Measurements from ENCODE around the gene EMC6. TPM values are rescaled to one million over a fixed set of nuclear protein-coding genes. Genes with fewer than 3 reads are reported as not detected.

Gene EMC6
- total RNA-seq, 2 experiments from 2014 or later: 43.6 to 44.3 TPM

- intact Hi-C loops (cut with DNase I, micrococcal nuclease): loop anchor here (1.0 to 5.0 kb wide), 13 partner anchors 31 to 1300 kb away; partner anchors contain the start of genes EMC6 (in 2 of the 2), TAX1BP3 (in 2 of the 2), ATP2A3 (in 1 of the 2) and CLUH (in 1 of the 2)
- DNase-seq (peak; percentile 34), ATAC-seq (no peak)
- CTCF ChIA-PET: interaction anchor here (1.0 to 1.3 kb wide), 2 partner anchors 11 to 13 kb away, joined by 7 to 11 read pairs; no protein-coding TSS in a partner anchor
- peaks cover 5% of the 10 kb centered on the region for H3K36me3 Mint-ChIP-seq (ENCODE audit: low read depth)
- POLR2A ChIA-PET: interaction anchor here (1.1 kb wide), 1 partner anchor 9 kb away, joined by 3 read pairs; no protein-coding TSS in a partner anchor
- no peak overlapping the region for H3K27ac Mint-ChIP-seq
- no peaks in the 10 kb centered on the region for H3K27me3 Mint-ChIP-seq
- no peaks in the 10 kb centered on the region for H3K9me3 Mint-ChIP-seq (ENCODE audit: low read depth)
- H3K4me1 Mint-ChIP-seq: peaks cover 47% of the 10 kb centered on the region
- H3K4me3 Mint-ChIP-seq: peak overlapping the region; percentile 93
These were observed 31.7 kb upstream of the EMC6 start for GRCh38 chr17:3636908-3637373.

- H3K27ac Mint-ChIP-seq: peak overlapping the region; percentile 89
- ATAC-seq: peak; percentile 43
- peaks cover 47% of the 10 kb centered on the region for H3K4me1 Mint-ChIP-seq
- ChIA-PET POLR2A (interaction anchor here (0.7 kb wide), 1 partner anchor 53 kb away, joined by 3 read pairs; no protein-coding TSS in a partner anchor), CTCF (interaction anchor here (0.8 to 1.2 kb wide), 5 partner anchors 8 to 205 kb away, joined by 3 to 7 read pairs (median 3); no protein-coding TSS in a partner anchor)
- H3K36me3 Mint-ChIP-seq (ENCODE audit: low read depth): peaks cover 8% of the 10 kb centered on the region
- no peaks in the 10 kb centered on the region for H3K27me3 Mint-ChIP-seq
- intact Hi-C loops (cut with DNase I, micrococcal nuclease): loop anchor here (5.0 to 10.0 kb wide), 4 partner anchors 593 to 1303 kb away; partner anchors contain the start of genes METTL16 (in 1 of the 2), SGSM2 (in 1 of the 2) and TSR1 (in 1 of the 2)
- H3K4me3 Mint-ChIP-seq: peak overlapping the region; percentile 51
- peak; percentile 66 for DNase-seq
- H3K9me3 Mint-ChIP-seq (ENCODE audit: low read depth): no peaks in the 10 kb centered on the region
These were observed 28.5 kb upstream of the EMC6 start for GRCh38 chr17:3639981-3640596.

GRCh38 chr17:3641014-3641413, 27.6 kb upstream of the EMC6 start:
- intact Hi-C loops (cut with DNase I, micrococcal nuclease): loop anchor here in 1 of 2 experiments (10.0 kb wide), 1 partner anchor 816 kb away; no protein-coding TSS in a partner anchor

GRCh38 chr17:3641717-3642486, 26.7 kb upstream of the EMC6 start:
- ChIA-PET CTCF (interaction anchor here (0.6 kb wide), 1 partner anchor 9 kb away, joined by 4 read pairs; no protein-coding TSS in a partner anchor), POLR2A (no interaction called here)
- Mint-ChIP-seq H3K27ac (peak overlapping the region; percentile 55), H3K4me3 (no peak overlapping the region), H3K4me1 (peaks cover 49% of the 10 kb centered on the region), H3K9me3 (ENCODE audit: low read depth) (no peaks in the 10 kb centered on the region), H3K36me3 (ENCODE audit: low read depth) (peaks cover 10% of the 10 kb centered on the region), H3K27me3 (no peaks in the 10 kb centered on the region)
- DNase-seq (no peak), ATAC-seq (no peak)
- intact Hi-C loops (cut with DNase I, micrococcal nuclease): loop anchor here in 1 of 2 experiments (10.0 kb wide), 1 partner anchor 817 kb away; no protein-coding TSS in a partner anchor

More at GRCh38 chr17:3641014-3641413, 27.6 kb upstream of the EMC6 start:
- H3K27ac Mint-ChIP-seq: peak overlapping the region; percentile 89
- peaks cover 49% of the 10 kb centered on the region for H3K4me1 Mint-ChIP-seq
- DNase-seq: no peak
- no peaks in the 10 kb centered on the region for H3K9me3 Mint-ChIP-seq (ENCODE audit: low read depth)
- no peak overlapping the region for H3K4me3 Mint-ChIP-seq
- POLR2A ChIA-PET: no interaction called here
- CTCF ChIA-PET: interaction anchor here (1.0 kb wide), 1 partner anchor 9 kb away, joined by 3 read pairs; no protein-coding TSS in a partner anchor
- H3K27me3 Mint-ChIP-seq: no peaks in the 10 kb centered on the region
- peaks cover 10% of the 10 kb centered on the region for H3K36me3 Mint-ChIP-seq (ENCODE audit: low read depth)
- no peak for ATAC-seq

- ChIA-PET CTCF (interaction anchor here (0.7 to 1.2 kb wide), 4 partner anchors 9 to 781 kb away, joined by 3 to 4 read pairs (median 4); no protein-coding TSS in a partner anchor), POLR2A (no interaction called here)
- intact Hi-C loops (cut with DNase I, micrococcal nuclease): loop anchor here in 1 of 2 experiments (10.0 kb wide), 1 partner anchor 819 kb away; no protein-coding TSS in a partner anchor
- no peaks in the 10 kb centered on the region for H3K27me3 Mint-ChIP-seq
- H3K9me3 Mint-ChIP-seq (ENCODE audit: low read depth): no peaks in the 10 kb centered on the region
- DNase-seq (peak; percentile 29), ATAC-seq (peak; percentile 60)
- H3K36me3 Mint-ChIP-seq (ENCODE audit: low read depth): peaks cover 17% of the 10 kb centered on the region
- H3K4me1 Mint-ChIP-seq: peaks cover 33% of the 10 kb centered on the region
- no peak overlapping the region for H3K4me3 Mint-ChIP-seq
- peak overlapping the region; percentile 55 for H3K27ac Mint-ChIP-seq
These were observed 24.7 kb upstream of the EMC6 start for GRCh38 chr17:3643889-3644349.

- POLR2A ChIA-PET: no interaction called here
- CTCF ChIA-PET: interaction anchor here (0.8 kb wide), 1 partner anchor 43 kb away, joined by 3 read pairs; no protein-coding TSS in a partner anchor
These were observed 23.3 kb upstream of the EMC6 start for GRCh38 chr17:3645310-3645709.

GRCh38 chr17:3647251-3647650, 21.4 kb upstream of the EMC6 start:
- no peaks in the 10 kb centered on the region for H3K9me3 Mint-ChIP-seq (ENCODE audit: low read depth)
- H3K4me3 Mint-ChIP-seq: no peak overlapping the region
- DNase-seq: no peak
- intact Hi-C loops (cut with DNase I, micrococcal nuclease): loop anchor here (1.0 to 10.0 kb wide), 5 partner anchors 45 to 822 kb away; no protein-coding TSS in a partner anchor
- POLR2A ChIA-PET: interaction anchor here (0.6 kb wide), 1 partner anchor 438 kb away, joined by 4 read pairs; no protein-coding TSS in a partner anchor
- no peak for ATAC-seq
- peaks cover 9% of the 10 kb centered on the region for H3K4me1 Mint-ChIP-seq
- CTCF ChIA-PET: interaction anchor here (0.7 to 2.9 kb wide), 6 partner anchors 11 to 1339 kb away, joined by 3 to 11 read pairs (median 4); partner anchors contain the start of genes CTNS, NCBP3 and SHPK
- H3K27me3 Mint-ChIP-seq: no peaks in the 10 kb centered on the region
- H3K27ac Mint-ChIP-seq: no peak overlapping the region
- peaks cover 16% of the 10 kb centered on the region for H3K36me3 Mint-ChIP-seq (ENCODE audit: low read depth)

More at GRCh38 chr17:3645310-3645709, 23.3 kb upstream of the EMC6 start:
- H3K4me3 Mint-ChIP-seq: no peak overlapping the region
- no peaks in the 10 kb centered on the region for H3K27me3 Mint-ChIP-seq
- peak overlapping the region; percentile 19 for H3K27ac Mint-ChIP-seq
- H3K4me1 Mint-ChIP-seq: peaks cover 22% of the 10 kb centered on the region
- ATAC-seq: no peak
- DNase-seq: no peak
- peaks cover 16% of the 10 kb centered on the region for H3K36me3 Mint-ChIP-seq (ENCODE audit: low read depth)
- no peaks in the 10 kb centered on the region for H3K9me3 Mint-ChIP-seq (ENCODE audit: low read depth)
- intact Hi-C loops (cut with DNase I, micrococcal nuclease): loop anchor here (5.0 to 10.0 kb wide), 2 partner anchors 43 to 821 kb away; no protein-coding TSS in a partner anchor

- Mint-ChIP-seq H3K4me1 (peaks cover 9% of the 10 kb centered on the region), H3K27ac (peak overlapping the region; percentile 33), H3K4me3 (no peak overlapping the region), H3K27me3 (no peaks in the 10 kb centered on the region), H3K9me3 (ENCODE audit: low read depth) (no peaks in the 10 kb centered on the region), H3K36me3 (ENCODE audit: low read depth) (peaks cover 12% of the 10 kb centered on the region)
- DNase-seq (peak; percentile 79), ATAC-seq (peak; percentile 82)
- intact Hi-C loops (cut with DNase I, micrococcal nuclease): loop anchor here (1.0 to 10.0 kb wide), 5 partner anchors 46 to 823 kb away; no protein-coding TSS in a partner anchor
- ChIA-PET POLR2A (interaction anchor here (0.6 kb wide), 2 partner anchors 438 to 858 kb away, joined by 4 to 8 read pairs; no protein-coding TSS in a partner anchor), CTCF (interaction anchor here (0.7 to 2.9 kb wide), 10 partner anchors 8 to 599 kb away, joined by 3 to 11 read pairs (median 4); partner anchors contain the start of genes CTNS, NCBP3 and SHPK)
These were observed 20.6 kb upstream of the EMC6 start for GRCh38 chr17:3647769-3648555.

GRCh38 chr17:3655766-3656165, 12.8 kb upstream of the EMC6 start:
- DNase-seq (no peak), ATAC-seq (no peak)
- Mint-ChIP-seq H3K27ac (no peak overlapping the region), H3K27me3 (no peaks in the 10 kb centered on the region), H3K9me3 (ENCODE audit: low read depth) (no peaks in the 10 kb centered on the region), H3K4me1 (no peaks in the 10 kb centered on the region), H3K36me3 (ENCODE audit: low read depth) (no peaks in the 10 kb centered on the region), H3K4me3 (no peak overlapping the region)
- ChIA-PET CTCF (no interaction called here), POLR2A (no interaction called here)
- intact Hi-C loops (cut with DNase I, micrococcal nuclease): no loop called here

- intact Hi-C loops (cut with DNase I, micrococcal nuclease): no loop called here
- H3K27ac Mint-ChIP-seq: no peak overlapping the region
- no peaks in the 10 kb centered on the region for H3K4me1 Mint-ChIP-seq
- H3K9me3 Mint-ChIP-seq (ENCODE audit: low read depth): no peaks in the 10 kb centered on the region
- ChIA-PET CTCF (no interaction called here), POLR2A (no interaction called here)
- no peaks in the 10 kb centered on the region for H3K36me3 Mint-ChIP-seq (ENCODE audit: low read depth)
- H3K4me3 Mint-ChIP-seq: no peak overlapping the region
- DNase-seq: no peak
- ATAC-seq: no peak
- no peaks in the 10 kb centered on the region for H3K27me3 Mint-ChIP-seq
These were observed 12.3 kb upstream of the EMC6 start for GRCh38 chr17:3656353-3656752.

Data from activated CD4-positive, alpha-beta T cell treated with anti-CD3 and anti-CD28 coated beads for 36 hours (primary cell).